ENCODE data around the gene CFAP299.

Gene CFAP299

DNA sequence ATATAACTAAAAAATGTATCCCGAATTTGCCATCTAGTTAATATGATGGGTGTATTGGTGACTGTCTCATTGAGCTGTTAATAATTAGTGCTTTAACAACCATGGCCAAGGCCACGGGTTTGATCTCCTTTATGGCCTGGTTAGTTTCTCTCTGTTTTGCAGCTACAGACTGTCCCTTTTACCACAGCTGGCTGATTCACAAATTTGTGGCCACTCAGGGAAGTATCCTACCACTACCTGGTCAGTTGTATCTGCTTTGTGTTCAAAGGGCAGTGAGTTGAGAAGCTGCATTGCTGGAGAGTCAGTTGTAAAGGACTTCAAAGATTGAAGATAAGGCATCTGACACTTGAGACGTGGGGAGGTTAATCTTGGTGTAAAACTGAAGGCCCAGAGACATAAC is 475.9 kb downstream of the CFAP299 start:
- H3K27ac Mint-ChIP-seq, result peak overlapping the region; percentile 19 to 67 (median 20)
- H3K4me3 Mint-ChIP-seq, result no peak overlapping the region
- no peaks in the 10 kb centered on the region for H3K27me3 Mint-ChIP-seq (ENCODE audit: low read depth)
- H3K9me3 Mint-ChIP-seq, result no peaks in the 10 kb centered on the region
- H3K36me3 Mint-ChIP-seq (ENCODE audit: low read depth), result no peaks in the 10 kb centered on the region
- H3K4me1 Mint-ChIP-seq, result no peaks in the 10 kb centered on the region
- TF ChIP-seq, protein P1, sequence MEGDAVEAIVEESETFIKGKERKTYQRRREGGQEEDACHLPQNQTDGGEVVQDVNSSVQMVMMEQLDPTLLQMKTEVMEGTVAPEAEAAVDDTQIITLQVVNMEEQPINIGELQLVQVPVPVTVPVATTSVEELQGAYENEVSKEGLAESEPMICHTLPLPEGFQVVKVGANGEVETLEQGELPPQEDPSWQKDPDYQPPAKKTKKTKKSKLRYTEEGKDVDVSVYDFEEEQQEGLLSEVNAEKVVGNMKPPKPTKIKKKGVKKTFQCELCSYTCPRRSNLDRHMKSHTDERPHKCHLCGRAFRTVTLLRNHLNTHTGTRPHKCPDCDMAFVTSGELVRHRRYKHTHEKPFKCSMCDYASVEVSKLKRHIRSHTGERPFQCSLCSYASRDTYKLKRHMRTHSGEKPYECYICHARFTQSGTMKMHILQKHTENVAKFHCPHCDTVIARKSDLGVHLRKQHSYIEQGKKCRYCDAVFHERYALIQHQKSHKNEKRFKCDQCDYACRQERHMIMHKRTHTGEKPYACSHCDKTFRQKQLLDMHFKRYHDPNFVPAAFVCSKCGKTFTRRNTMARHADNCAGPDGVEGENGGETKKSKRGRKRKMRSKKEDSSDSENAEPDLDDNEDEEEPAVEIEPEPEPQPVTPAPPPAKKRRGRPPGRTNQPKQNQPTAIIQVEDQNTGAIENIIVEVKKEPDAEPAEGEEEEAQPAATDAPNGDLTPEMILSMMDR (IDR thresholded peaks at IDR 0.05; ENCODE audit: unreplicated experiment in 3 of 3), result no peak

DNA sequence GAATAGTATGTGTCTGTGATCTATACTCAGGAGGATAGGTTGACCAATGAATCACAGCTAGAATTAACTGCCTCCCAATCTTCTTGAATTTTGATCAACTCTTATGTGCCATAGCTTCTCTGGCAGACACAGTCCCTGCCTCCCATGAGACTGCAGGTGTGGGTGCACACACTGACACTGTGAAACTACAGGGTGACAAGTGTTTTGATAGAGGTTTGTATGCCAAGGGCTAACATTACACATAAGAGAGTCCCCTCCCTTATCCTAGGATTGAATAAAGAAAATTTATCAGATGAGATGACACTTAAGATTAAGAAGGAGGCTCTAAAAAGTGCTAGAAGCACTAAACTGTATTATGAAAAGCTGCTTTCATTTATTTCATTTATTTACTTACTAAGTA is 476.6 kb downstream of the CFAP299 start:
- H3K4me1 Mint-ChIP-seq, result no peaks in the 10 kb centered on the region
- no peaks in the 10 kb centered on the region for H3K27me3 Mint-ChIP-seq (ENCODE audit: low read depth)
- H3K4me3 Mint-ChIP-seq, result no peak overlapping the region
- no peaks in the 10 kb centered on the region for H3K9me3 Mint-ChIP-seq
- no peaks in the 10 kb centered on the region for H3K36me3 Mint-ChIP-seq (ENCODE audit: low read depth)
- TF ChIP-seq, protein P1 (IDR thresholded peaks at IDR 0.05; ENCODE audit: unreplicated experiment in 3 of 3), result no peak
- H3K27ac Mint-ChIP-seq, result no peak overlapping the region

DNA sequence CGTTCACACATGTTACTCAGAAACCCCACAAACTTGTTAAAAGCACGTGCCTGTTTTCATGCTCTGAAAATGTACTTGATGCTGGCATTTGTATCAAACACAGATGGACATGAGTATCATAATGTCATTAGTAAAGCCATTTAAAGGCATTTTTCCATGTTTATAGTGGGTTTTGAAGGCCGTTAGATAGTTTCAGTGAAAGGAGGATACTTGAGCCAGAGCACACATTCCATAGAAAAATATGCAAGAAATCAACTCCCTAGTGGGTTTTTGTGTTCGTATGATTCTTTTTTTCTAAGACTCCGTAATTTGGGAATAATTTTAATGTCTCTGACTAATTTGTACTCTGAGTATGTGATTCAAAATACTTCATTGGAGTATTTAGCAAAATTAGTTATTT is 478.7 kb downstream of the CFAP299 start:
- no peak overlapping the region for H3K27ac Mint-ChIP-seq
- H3K9me3 Mint-ChIP-seq, result no peaks in the 10 kb centered on the region
- H3K4me3 Mint-ChIP-seq, result no peak overlapping the region
- H3K4me1 Mint-ChIP-seq, result no peaks in the 10 kb centered on the region
- no peaks in the 10 kb centered on the region for H3K27me3 Mint-ChIP-seq (ENCODE audit: low read depth)
- TF ChIP-seq, protein P1 (IDR thresholded peaks at IDR 0.05; ENCODE audit: unreplicated experiment in 3 of 3), result no peak
- no peaks in the 10 kb centered on the region for H3K36me3 Mint-ChIP-seq (ENCODE audit: low read depth)

DNA sequence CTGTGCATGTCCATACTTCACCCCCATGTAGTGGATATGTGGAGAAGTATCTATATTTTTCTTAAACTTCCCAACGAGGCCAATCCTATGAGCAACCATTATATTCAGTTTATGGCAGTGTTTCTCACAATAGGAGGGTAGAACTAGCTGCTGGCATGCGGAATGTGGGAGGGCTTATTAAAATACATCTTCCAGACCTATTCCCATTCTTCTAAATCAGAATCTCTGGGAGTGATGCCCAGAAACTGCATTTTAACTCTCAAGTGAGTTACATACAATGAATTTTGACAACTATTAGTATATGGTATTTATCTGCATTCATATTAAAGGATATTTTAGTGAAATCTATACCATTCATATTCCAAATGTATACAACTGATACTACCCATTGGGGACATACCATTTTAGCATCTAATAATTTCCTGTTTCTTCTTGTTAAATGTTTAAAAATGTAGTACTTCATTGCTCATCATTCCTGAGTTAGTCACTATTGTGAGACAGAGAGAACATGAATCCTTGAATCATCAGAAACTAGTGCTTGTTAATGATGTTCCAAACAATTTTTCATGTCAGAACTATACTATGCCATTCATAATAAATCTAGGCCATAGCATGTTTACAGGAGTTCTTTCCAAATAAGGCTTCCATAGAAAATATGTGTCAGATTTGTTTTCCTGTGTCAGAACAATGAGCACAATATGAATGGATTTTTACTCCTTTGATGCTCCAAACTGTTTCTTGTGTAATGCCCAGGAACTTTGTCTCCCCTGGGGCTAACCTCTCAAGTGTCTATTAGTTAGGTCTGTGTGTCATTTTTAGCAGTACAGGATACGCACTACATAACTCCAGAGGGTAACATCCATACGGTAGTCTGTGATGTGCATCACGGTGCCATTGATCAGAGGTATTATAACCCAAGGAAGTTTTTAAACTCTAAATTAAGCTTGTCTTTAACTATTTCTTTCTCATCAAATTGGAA is 496.1 kb downstream of the CFAP299 start:
- H3K27ac Mint-ChIP-seq, result no peak overlapping the region
- H3K4me3 Mint-ChIP-seq, result no peak overlapping the region
- H3K36me3 Mint-ChIP-seq (ENCODE audit: low read depth), result no peaks in the 10 kb centered on the region
- TF ChIP-seq, protein P1 (IDR thresholded peaks at IDR 0.05; ENCODE audit: unreplicated experiment in 3 of 3), result no peak
- H3K27me3 Mint-ChIP-seq (ENCODE audit: low read depth), result no peaks in the 10 kb centered on the region
- peaks cover 13% of the 10 kb centered on the region for H3K9me3 Mint-ChIP-seq
- H3K4me1 Mint-ChIP-seq, result no peaks in the 10 kb centered on the region

DNA sequence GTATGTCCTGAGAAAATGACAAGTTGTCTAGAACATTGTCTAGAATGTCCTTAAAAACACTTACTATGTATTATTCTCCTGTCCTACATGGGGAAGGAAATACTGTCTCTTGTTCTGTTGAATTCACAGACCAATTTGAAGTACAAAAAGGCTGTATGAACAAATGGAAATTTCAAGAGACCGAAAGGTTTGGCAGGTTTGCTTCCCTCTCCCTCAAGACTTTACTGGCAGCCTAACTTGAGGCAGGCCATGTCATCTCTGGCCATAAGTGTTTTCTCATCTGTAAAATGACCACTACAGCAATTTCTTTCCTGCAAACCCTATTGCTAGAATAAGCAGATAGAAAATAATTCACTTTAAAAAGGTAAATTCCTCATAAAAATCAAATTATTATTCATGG is 503.8 kb downstream of the CFAP299 start:
- H3K4me1 Mint-ChIP-seq, result no peaks in the 10 kb centered on the region
- H3K36me3 Mint-ChIP-seq (ENCODE audit: low read depth), result no peaks in the 10 kb centered on the region
- no peak overlapping the region for H3K4me3 Mint-ChIP-seq
- TF ChIP-seq, protein P1 (IDR thresholded peaks at IDR 0.05; ENCODE audit: unreplicated experiment in 3 of 3), result no peak
- H3K27ac Mint-ChIP-seq, result no peak overlapping the region
- H3K9me3 Mint-ChIP-seq, result peaks cover 7% of the 10 kb centered on the region
- H3K27me3 Mint-ChIP-seq (ENCODE audit: low read depth), result no peaks in the 10 kb centered on the region

DNA sequence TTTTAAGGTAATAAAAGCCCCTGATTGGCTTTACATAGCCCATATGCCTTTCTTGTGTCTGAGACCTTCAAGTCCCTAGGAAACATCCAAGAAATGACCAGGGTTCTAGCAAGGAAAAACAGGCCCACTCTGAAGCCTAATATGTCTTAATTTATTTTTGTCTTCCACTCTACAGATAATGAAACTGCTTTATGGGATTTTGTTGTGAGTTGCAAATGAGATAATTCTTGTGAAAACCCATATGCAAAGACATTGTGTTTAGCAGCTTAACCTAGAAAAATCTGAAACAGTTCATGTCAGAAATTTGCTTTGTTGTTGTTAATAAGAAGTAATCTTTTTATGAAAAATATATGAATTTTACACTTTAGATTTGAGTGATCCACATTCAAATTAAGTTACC is 504.3 kb downstream of the CFAP299 start:
- Mint-ChIP-seq H3K27ac (no peak overlapping the region), H3K4me3 (no peak overlapping the region), H3K9me3 (peaks cover 7% of the 10 kb centered on the region), H3K36me3 (ENCODE audit: low read depth) (no peaks in the 10 kb centered on the region), H3K27me3 (ENCODE audit: low read depth) (no peaks in the 10 kb centered on the region), H3K4me1 (no peaks in the 10 kb centered on the region)
- TF ChIP-seq, protein P1 (IDR thresholded peaks at IDR 0.05; ENCODE audit: unreplicated experiment in 3 of 3), result no peak

All from nephron (organoid).